GM12878 (cell line): ENCODE measurements around the gene MRPS14.

ENCODE experiments used
- BCLAF1 ChIP-seq: fragments of 450-650 bp; IDR thresholded peaks from 2 replicates; pipeline ENCODE4 v1.6.1; 2017; ENCODE audit warnings: antibody characterized with exemption, mild to moderate bottlenecking, moderate library complexity
- CHD2 ChIP-seq: IDR thresholded peaks from 2 replicates; pipeline ENCODE4 v1.6.1; 2011; ENCODE audit warnings: low read depth, low read length, improper control_type of control experiment, borderline replicate concordance
- CTCF ChIP-seq, 3 experiments: IDR thresholded peaks in 2 of 3; conservative IDR thresholded peaks in 1 of 3; 2 replicates each; pipeline ENCODE4 v1.5.1; 2011; ENCODE audit warnings: low read depth in 3 of 3, low read length in 3 of 3, mild to moderate bottlenecking in 3 of 3, control low read depth in 2 of 3, moderate library complexity in 2 of 3, inconsistent platforms in 1 of 3, mixed read lengths in 1 of 3; ENCODE audit not compliant: control insufficient read depth in 2 of 3, insufficient read depth in 1 of 3; ENCODE audit errors: extremely low read depth in 1 of 3
- HDGF ChIP-seq: fragments of 450-650 bp; IDR thresholded peaks from 2 replicates; pipeline ENCODE4 v1.6.1; 2016; ENCODE audit warnings: antibody characterized with exemption
- MLLT1 ChIP-seq: fragments of 450-650 bp; IDR thresholded peaks from 2 replicates; pipeline ENCODE4 v1.6.1; 2016; ENCODE audit warnings: mild to moderate bottlenecking
- MTA2 ChIP-seq: fragments of 450-650 bp; IDR thresholded peaks from 2 replicates; pipeline ENCODE4 v1.6.1; 2016; ENCODE audit warnings: low read depth, mild to moderate bottlenecking, moderate library complexity
- PAX5 ChIP-seq: IDR thresholded peaks from 2 replicates; pipeline ENCODE4 v1.6.1; 2011; ENCODE audit warnings: low read depth, low read length, borderline replicate concordance
- SREBF2 ChIP-seq: IDR thresholded peaks from 2 replicates; pipeline ENCODE4 v1.6.1; 2012; ENCODE audit warnings: mild to moderate bottlenecking, low read length
- SUZ12 ChIP-seq: fragments of 200-600 bp; sonication (generic); IDR thresholded peaks from one replicate; pipeline ENCODE4 v1.6.1; 2018; ENCODE audit warnings: antibody characterized with exemption, mild to moderate bottlenecking; ENCODE audit not compliant: unreplicated experiment
- TBL1XR1 ChIP-seq: IDR thresholded peaks from 2 replicates; pipeline ENCODE4 v1.6.1; 2012; ENCODE audit warnings: low read depth, low read length, improper control_type of control experiment
- TF ChIP-seq, protein P1 (sequence below): IDR thresholded peaks from 2 replicates; pipeline ENCODE4 v1.6.1; 2012; ENCODE audit warnings: mild to moderate bottlenecking, low read depth, low read length

DNA sequence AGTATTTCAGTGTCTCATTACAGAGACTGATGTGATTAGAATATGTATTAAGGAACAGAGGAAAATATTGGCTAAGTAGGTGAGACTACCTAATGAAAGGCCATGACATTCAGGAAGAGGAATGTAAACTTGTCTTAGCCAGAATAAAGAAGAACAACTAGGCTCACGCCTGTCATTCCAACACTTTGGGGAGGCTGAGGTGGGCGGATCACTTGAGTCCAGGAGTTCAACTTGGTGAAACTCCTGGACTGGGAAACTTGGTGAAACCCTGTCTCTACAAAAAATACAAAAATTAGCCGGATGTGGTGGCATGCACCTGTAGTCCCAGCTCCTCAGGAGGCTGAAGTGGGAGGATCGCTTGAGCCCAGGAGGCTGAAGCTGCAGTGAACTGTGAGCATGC is 38.3 kb downstream of the MRPS14 start:
- no peak for TF ChIP-seq MTA2
- no peak for TF ChIP-seq MLLT1
- TF ChIP-seq HDGF, result no peak
- TF ChIP-seq CTCF (IDR thresholded peaks at IDR 0.05 in 2 of 3, conservative IDR thresholded peaks at IDR 0.05 in 1 of 3; ENCODE audit: control insufficient read depth in 2 of 3, extremely low read depth in 1 of 3, insufficient read depth in 1 of 3, low read depth in 3 of 3, low read length in 3 of 3), result no peak
- TF ChIP-seq BCLAF1, result no peak
- TF ChIP-seq PAX5, result no peak
- no peak for TF ChIP-seq CHD2
- no peak for TF ChIP-seq SUZ12
- TF ChIP-seq SREBF2, result no peak
- TF ChIP-seq, protein P1, sequence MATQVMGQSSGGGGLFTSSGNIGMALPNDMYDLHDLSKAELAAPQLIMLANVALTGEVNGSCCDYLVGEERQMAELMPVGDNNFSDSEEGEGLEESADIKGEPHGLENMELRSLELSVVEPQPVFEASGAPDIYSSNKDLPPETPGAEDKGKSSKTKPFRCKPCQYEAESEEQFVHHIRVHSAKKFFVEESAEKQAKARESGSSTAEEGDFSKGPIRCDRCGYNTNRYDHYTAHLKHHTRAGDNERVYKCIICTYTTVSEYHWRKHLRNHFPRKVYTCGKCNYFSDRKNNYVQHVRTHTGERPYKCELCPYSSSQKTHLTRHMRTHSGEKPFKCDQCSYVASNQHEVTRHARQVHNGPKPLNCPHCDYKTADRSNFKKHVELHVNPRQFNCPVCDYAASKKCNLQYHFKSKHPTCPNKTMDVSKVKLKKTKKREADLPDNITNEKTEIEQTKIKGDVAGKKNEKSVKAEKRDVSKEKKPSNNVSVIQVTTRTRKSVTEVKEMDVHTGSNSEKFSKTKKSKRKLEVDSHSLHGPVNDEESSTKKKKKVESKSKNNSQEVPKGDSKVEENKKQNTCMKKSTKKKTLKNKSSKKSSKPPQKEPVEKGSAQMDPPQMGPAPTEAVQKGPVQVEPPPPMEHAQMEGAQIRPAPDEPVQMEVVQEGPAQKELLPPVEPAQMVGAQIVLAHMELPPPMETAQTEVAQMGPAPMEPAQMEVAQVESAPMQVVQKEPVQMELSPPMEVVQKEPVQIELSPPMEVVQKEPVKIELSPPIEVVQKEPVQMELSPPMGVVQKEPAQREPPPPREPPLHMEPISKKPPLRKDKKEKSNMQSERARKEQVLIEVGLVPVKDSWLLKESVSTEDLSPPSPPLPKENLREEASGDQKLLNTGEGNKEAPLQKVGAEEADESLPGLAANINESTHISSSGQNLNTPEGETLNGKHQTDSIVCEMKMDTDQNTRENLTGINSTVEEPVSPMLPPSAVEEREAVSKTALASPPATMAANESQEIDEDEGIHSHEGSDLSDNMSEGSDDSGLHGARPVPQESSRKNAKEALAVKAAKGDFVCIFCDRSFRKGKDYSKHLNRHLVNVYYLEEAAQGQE, result no peak
- no peak for TF ChIP-seq TBL1XR1
